Epithelial cell of esophagus (primary cell): ENCODE results near the gene TTC27.
A peak's percentile ranks its signal among the peaks of the same experiment; 100 is the strongest.

ENCODE experiments used
- DNase-seq: peaks from one replicate; pipeline ENCODE4 v3.0.0; 2010; ENCODE audit warnings: low read depth
- H3K4me3 ChIP-seq: 2 replicates; pipeline ENCODE4 v1.5.1; 2011; ENCODE audit warnings: mild to moderate bottlenecking, low read length, control low read depth
- CTCF ChIP-seq: IDR thresholded peaks from 2 replicates; pipeline ENCODE4 v1.5.1; 2011; ENCODE audit warnings: low read depth, mild to moderate bottlenecking, low read length, control low read depth, inconsistent platforms; ENCODE audit not compliant: insufficient read depth; ENCODE audit errors: missing control alignments

TTC27 gene

GRCh38 chr2:32739664-32740063, 111.8 kb downstream of the TTC27 start:
- no peak for DNase-seq
- H3K4me3 ChIP-seq = no peak overlapping the region
- TF ChIP-seq CTCF = no peak

GRCh38 chr2:32741575-32741974, 113.7 kb downstream of the TTC27 start:
- TF ChIP-seq CTCF = no peak
- no peak overlapping the region for H3K4me3 ChIP-seq
- DNase-seq = peak; percentile 46

GRCh38 chr2:32742376-32742775, 114.5 kb downstream of the TTC27 start:
- H3K4me3 ChIP-seq = no peak overlapping the region
- DNase-seq = peak; percentile 20
- TF ChIP-seq CTCF = no peak

GRCh38 chr2:32743480-32744236, 115.8 kb downstream of the TTC27 start:
- DNase-seq = no peak
- TF ChIP-seq CTCF = no peak
- H3K4me3 ChIP-seq = no peak overlapping the region

GRCh38 chr2:32745191-32745590, 117.3 kb downstream of the TTC27 start:
- peak; percentile 47 for DNase-seq
- no peak overlapping the region for H3K4me3 ChIP-seq
- TF ChIP-seq CTCF = no peak

GRCh38 chr2:32745675-32746074, 117.8 kb downstream of the TTC27 start:
- H3K4me3 ChIP-seq = no peak overlapping the region
- no peak for TF ChIP-seq CTCF
- no peak for DNase-seq

GRCh38 chr2:32746669-32747068, 118.8 kb downstream of the TTC27 start:
- no peak for TF ChIP-seq CTCF
- DNase-seq = no peak
- H3K4me3 ChIP-seq = no peak overlapping the region
